Measurements from ENCODE around the gene SPATA16.
"Not testable (repeated sequence)": the region's sequence is repeated elsewhere in the genome, so short reads cannot be mapped to it uniquely, and the experiment has no call there.

The SPATA16 gene

DNA sequence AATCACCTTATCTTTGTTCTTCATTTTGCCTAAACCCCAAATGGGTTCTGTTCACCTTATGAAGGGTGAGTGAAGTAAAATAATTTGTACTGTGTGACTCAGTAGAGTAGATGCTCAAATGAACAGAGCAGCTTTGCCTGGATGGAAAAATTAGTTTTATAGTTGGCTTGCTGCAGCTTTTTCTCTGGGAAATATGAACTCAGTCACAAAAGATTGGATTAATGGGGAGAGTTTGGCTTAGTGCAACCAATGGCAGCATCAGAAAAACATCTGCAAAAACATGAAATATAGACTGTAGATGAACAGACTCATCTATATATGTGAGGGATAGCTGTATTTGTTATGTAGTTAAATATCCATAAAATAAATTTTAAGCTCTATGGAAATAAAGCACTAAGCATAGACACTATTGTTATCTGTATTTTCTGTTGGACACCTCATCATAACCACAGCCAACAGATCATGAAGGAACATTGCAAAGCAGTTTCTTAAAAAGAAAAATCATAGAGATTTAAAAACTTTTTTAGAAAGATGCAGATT lies 209.2 kb downstream of the SPATA16 start:
- DNase-seq, result no peak

DNA sequence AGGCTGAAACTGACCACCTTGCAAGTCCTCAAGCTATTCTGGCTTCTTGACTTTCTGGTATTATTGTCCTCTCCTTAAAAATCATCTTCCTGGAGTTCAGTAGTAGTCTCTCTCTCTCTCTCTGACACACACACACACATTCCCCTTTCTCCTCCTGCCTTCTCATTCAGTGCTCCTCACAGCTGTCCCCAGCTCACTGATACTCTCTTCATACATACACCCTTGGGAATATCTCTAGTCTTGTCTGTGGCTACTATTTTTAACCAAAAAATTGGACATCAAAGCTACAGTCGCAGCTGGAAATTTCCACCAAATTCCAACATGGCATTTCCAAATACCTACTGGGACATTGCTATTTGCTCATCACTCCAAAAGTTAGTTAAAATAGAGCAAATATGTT lies 211.6 kb downstream of the SPATA16 start:
- no peak for DNase-seq

DNA sequence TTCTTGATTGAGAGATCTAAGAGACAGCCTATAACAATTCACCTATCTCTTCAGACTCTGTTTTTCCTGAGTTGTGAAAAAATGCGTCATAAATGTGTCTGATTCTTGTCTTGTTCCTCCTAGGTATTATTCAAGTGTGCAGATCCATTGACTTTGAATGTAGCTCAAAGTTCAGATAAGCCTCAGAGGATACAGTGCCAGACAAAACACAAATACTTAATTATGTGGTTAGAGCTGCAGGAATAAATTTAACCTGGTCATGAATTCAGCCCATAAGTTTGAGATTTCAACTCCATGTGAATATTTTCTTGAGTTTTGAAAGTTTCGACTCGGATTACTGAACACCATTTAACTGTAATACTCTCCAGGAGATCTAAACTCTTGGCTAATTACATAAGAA lies 216.5 kb downstream of the SPATA16 start:
- no peak for DNase-seq

DNA sequence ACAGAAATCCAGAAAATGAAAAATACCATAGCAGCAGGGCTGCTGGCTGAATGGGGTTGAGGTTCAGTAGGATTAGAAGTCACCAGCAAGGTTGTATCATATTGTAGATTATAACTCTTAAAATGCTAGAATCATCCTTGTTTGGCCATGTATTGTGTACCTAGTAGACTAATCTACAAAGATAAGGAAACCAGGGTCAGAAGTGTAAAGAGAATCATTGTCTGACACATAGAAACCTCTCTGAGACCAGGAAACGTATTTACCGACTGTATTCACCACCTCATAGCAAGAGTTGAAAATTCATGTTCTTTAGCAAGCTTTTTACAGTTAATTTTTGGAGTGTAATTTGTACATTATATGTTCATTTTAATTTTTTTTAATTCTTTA lies 221.7 kb downstream of the SPATA16 start:
- DNase-seq, result no peak

DNA sequence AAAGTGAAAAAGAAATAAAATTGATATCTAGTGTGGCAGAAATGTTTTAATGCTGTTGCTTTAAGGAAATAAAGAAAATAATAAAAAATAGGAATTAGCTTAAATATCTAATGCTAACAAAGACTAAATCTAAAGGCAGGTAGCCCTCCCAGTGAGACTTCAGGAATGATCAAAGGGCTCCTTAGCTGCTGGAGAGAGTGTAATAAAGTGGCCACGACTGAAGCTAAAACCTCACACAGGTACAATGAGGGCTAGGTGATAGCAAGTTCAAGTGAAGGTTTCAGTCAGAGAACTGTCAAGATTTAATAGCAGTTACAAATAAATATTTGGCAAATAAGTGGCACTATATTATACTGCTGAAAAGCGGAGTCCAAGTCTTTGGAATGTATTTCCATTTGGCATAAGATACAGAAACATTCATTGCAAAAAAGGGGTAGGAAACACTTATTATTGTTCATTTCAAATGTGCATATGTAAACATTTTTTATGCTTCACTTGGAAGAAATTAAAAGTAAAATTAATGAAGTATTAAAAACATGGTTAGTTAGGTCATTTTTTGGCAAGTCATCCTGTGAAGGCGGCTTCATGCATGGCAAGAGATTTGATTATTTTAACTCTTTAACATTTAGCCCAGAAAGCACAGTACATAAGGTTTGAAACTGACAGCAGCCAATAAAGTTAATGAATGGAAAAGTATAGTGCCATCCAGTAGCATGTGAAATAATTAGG lies 222.3 kb downstream of the SPATA16 start:
- no peak for DNase-seq

DNA sequence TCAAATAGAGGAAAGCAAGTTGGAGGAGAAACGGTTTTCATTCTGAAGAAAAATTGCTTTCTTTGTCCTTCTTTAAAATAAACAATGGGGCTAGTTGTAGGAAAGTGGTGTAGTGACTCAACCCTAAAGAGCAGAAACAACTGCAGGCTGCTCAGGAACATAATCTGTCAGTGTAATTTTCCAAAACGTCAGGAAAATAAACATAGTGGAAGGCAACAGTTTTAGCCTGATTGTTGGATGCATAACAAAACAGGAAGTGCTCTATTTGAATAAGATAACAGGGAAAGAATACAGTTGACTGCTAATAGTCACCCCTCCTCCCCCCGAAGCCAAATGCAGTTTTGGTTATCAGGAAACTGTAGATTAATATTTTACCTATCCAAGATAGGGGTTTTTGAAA lies 222.9 kb downstream of the SPATA16 start:
- DNase-seq, result no peak

DNA sequence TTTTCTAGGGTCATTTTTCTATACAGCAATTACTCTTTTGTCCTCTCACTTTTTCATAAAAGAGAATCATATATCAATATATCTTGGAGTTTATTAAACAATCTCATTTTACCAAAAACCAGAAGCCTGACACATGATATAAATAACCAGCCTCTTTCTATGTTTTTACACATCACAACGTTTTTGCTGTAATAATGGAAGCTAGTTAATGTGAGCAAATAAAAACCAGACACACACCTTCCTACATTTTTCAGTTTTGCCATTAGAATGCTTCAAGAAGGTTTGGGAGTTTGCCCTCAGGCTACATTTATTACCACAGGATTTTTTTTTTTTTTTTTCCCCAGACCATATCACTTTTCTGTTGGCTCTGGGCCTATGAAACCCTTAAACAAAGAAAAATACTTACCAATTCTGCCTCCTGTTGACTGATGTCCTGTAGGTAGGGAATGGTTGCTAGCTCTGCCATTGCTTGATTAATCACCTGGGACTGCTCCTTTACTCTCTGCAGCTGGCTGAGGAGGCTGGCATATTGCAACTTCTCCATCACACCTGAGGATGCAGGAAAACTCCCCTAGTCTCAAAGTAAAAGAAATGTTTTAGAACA lies 225.0 kb downstream of the SPATA16 start:
- DNase-seq, result no peak

DNA sequence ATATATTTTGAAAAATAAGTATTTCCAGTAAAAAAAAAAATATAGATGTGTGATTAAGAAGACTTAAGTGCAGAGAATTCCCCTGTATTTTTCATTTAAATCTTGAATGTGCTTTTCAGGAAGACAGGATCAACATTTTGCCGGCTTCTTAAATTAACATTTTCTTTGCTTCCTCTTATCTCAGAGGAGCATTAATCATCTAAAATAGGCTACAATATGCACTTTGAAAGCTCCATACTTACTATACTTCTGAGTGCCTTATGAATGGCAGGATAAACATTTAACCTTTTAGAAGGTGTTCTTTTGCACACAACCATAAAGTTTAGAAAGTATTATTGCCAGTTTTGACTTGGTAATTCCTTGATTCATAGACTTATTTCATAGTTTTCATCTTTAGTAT lies 226.2 kb downstream of the SPATA16 start:
- no peak for DNase-seq

DNA sequence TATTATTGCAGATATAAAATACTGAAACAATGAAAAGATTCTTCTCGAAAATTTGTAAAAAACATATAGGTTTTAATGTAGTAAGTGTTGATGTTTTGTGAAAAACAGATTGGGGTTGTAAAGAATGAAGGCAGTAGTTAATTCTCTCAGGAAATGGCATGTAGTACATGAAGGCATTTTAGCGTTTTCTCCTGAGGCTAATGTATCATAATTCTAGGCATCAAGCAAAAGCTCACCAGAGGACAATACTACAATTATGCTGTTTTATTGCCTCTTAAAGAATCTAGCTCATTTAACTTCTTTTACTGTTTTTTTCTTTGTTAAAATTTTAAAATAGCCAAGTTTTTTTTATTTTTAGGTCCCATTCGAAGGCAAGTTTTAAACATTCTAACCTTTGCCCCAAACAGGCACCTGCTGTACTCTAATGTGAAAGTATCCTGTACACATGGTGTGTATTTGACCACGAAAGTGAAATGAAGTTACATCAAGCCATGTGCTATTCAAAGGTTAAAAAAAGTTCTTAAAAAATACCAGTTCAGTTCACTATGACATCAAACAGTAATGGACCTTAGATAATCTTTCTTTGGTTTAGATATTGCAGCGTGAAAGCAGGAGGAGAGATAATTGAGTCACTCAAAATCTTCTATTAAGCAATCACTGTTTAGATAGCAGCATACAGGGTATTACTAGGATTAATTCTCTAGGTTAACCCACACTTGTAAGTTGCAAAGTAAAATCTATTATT lies 227.0 kb downstream of the SPATA16 start:
- no peak for DNase-seq

DNA sequence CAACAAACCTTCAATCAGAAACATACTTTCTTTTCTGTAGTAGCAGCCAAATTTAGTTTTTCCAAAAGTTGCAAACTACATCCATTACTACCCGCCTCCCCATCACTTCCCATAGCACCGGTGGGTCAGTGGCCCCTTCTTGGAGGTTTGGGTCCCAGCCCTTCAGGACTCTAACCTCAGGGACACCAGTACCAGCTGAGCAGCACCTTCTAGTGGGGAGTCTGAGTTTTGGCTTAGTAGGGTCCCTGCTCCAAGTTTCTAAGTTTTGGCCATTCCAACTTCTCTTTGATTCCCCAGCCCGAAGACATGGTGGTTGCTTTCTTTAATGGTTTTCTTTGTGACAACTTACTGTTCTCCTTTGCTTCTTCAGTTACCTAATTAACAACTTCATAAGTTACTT lies 229.9 kb downstream of the SPATA16 start:
- DNase-seq, result no peak

DNA sequence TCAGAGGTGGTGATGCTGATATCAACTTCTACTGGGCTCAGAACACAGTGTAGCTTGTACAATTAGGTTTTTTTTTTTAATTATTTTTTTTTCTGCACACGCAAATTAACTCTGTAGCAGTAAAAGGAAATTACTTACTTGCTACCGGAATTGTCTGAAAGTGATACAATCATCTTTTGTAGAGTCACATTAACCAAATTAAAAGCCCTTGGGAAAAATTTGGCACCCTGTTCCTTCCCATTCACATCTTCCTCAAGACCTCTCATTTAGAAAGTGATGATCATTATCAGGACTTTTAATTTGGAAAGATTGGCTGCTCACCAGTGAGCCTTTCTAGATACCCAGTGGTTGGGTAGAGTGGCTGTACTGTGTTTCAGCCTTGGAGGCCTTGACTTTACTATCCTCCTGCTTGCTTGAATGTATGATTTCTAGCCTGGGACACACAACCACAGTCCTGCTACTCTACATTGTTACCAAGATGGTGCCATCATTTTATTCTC lies 232.2 kb downstream of the SPATA16 start:
- no peak for DNase-seq

DNA sequence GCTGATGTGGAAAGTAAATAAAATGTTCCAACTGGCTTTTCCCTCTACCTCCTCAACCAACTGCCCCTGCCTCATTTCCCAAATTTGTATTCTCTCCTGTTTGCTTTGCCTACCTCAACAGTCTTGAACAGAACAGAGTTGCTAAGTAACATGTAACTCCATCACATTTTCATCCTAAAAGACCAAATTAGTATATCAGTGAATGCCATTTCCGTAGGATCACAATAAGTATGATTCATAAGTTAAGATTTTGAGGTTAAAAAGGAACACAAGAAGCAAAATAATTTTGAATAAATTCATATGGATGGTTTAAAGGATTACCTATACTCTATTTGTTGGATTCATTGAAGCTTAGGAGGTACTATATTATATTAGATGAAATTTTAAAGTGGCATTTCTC lies 235.6 kb downstream of the SPATA16 start:
- no peak for DNase-seq

DNA sequence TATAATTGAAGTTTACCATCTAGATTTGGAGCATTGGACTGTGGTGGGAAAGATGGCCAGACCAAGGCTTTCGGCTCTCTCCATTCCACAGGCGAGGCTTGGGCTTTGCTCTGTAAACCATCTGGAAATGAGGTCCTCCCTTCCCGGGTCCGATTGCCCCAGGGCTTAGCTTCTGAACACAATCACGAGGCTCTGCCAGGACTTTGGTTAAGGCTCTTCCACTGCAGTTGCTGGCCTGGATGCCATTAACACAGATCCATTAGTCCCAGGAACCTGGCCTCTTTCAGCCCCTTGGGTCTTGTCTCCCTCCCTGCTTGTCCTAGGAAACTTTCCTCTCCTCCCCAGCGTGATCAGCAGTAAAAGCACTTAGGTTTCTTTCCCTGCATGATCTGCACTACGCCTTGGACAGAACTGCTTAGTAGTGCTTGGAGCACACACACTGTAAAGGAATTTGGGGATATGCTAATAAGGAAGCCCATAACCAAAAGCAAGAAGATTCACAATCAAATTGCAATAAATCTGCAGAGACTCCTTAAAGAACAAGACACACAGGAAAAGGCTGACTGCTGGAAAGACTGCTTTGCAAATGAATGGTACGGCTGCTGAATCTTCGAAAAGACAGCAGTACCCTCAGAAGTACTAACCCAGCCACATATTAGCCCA lies 236.2 kb downstream of the SPATA16 start:
- no peak for DNase-seq

DNA sequence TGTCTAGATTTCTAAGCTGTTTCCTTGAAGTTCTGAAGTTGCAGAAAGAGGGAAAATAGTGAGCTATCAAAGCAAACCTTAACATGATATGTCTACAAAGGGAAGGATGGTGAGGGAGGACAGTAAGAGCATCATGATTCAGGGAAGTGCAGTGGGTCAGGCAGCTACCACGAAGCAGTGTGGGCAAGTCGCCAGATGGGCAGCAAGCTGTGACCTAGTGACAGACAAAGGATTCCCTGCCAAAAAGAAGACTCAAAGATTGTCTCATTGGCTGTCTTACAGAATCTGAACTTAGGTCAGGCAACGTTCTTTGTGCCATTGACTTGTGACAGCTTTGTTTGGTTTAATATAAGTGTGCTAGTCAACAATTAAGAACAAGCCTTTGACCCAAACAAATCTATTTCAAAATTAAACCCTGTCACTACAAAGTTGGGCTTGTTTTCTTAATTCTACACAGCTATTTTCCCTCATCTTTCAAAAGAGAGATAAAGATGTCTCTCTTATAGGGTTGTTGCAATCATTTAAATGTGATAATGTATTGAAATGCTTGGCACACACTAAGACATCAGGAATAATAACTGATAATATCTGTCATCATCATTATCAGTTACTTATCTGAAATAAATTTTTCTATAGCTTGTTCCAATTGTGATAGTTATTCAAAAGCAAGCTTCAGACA lies 237.3 kb downstream of the SPATA16 start:
- DNase-seq, result no peak

DNA sequence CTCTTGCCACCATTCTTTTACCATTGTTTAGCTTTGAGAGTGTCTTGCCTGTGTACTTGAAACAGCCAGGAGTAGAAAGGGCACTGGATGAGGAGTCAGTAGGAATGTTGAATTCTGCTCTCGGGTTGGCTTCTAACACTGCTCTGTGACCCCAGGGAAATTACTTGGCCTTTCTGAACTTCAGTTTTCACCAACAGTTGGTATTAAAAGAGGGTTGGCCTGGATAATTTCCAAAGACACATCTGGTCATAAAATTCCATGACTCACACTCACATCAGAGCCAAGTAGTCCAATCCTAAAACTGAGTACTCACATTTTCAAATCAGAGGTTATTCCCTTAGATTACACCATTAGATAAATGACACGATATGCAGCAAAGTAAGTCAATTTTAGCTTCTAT lies 248.9 kb downstream of the SPATA16 start:
- DNase-seq, result no peak

DNA sequence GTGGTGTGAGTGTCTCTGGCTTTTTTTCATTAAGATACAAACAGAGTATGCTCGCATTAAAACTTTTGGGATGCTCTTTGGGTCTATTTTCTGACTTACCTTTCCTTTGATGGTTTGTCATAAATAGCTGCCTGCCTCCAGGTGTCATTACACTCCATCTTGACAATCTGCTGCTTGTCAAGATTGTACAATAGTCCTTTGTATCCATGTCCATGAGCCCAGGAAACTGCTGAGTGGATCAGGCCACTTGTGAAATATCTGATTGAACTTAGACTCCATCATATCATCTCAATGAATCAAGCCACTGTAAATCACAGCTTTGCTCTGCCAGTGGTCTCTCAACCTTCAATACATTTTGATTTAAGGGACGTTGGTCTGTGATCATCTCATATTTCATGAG lies 255.3 kb downstream of the SPATA16 start:
- no peak for DNase-seq

DNA sequence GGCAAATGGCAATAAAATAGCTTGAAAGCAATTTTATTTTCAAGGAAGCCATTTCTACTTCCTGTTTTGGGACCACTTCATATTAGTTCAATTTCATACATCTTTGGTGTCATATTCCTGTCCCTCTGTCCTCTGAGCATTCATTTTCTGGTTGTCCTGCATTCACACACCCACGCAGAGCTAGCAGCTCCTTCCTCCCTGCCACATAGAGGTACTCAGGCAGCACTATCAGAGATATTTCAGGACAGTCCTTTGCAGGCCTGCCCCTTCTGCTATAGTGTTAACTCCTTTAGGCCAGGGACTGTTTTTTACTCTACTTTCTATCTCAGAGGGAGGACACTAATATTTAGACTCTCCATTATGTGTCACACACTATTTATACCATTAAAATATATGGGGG lies 258.5 kb downstream of the SPATA16 start:
- DNase-seq, result no peak

DNA sequence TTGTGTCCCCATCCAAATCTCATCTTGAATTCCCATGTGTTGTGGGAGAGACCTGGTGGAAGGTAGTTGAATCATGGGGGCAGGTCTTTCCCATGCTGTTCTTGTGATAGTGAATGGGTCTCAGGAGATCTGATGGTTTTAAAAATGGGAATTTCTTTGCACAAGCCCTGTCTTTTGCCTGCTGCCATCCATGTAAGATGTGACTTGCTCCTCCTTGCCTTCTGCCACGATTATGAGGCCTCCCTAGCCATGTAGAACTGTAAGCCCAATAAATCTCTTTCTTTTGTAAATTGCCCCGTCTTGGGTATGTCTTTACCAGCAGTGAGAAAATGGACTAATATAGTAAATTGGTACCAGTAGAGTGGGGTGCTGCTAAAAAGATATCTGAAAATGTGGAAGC lies 261.7 kb downstream of the SPATA16 start:
- not testable (repeated sequence) for DNase-seq

DNA sequence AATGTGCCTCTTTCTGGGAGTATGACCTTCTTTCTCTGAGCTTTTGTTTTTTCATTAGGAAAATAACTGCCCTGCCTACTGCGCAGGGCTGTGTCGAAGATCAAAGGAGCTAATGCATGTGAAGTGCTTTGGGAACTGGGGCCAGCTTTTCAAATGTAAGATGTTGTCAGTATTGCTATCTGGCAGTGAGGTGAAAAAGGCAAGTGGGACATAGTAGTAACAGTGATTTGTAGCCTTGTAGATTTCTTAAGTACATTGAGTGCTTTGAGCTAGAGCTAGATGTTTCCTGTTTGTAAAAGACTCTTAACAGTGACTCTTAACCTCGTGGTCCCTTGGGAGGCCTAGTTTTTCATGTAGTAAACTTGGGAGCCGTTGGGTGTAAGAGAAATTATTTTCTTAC lies 264.0 kb downstream of the SPATA16 start:
- DNase-seq, result no peak

DNA sequence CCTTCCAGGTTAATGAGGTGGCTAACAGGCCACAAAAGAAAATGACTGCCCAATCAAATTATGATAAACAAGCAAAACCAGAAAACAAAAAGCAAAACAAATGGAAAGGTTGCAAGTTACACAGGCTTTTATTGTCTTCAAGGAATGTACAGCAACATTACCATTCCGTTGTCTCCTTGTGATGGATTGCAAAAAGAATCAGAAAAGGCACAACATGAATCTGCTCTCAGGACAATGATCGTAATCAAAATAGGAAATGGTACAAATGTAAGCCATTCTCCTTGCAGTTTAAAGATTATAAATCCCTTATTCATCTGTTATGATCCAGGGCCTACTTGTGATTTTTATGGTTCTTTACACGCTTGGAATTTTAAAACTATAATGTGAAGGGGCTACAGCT lies 264.7 kb downstream of the SPATA16 start:
- no peak for DNase-seq

DNA sequence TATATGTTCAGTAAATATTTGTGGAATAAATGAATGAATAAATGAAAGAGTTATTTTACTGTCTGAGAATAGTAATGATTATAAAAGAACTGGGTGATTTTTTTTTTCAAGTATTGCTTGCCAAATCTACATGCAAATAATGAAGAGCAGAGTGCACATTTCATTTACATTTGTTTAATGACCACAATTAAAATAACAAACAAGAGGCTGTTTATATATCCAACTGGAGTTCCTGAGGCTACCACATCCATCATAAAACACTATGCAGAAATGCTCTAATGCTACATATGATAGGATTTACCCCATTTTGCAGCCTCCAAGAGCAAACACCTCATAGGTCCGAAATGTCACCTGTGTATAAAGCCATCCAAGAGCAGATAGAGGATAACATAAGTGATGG lies 266.0 kb downstream of the SPATA16 start:
- no peak for DNase-seq

DNA sequence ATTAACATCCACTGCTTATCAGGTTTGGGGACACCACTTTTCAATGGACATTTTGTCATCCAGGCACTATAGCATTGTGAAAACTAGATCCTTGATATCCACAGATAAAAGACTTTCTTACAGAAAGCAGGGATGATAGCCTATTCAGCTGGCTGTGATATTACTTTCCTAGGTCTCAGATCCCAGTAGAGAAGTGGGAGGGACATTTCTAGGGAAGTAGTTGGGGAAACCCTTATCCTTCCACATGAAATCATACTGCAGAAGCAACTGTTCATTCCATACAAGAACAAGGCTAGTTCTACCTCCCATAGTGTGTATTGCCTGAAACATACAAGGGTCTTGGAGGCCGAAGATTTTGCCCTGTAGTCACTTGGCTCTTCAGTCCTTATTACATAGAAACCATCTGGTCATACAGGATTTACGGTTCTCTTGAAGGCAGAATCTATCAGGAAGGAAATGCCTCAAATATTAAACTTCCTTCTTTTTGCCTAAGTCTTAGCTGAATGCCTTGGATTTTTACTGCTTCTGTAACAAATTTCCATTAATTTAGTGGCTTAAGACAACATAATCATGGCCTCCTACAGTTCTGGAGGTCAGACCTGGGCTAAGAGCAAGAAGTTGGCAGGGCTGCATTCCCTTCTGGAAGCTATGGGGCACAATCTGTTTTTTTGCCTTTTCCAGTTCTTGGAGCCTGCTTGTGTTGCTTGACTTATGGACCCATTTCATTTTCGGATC lies 271.1 kb downstream of the SPATA16 start:
- DNase-seq, result no peak

Data from NCI-H187 (cell line).